ENCODE results near the gene PSME1.

GRCh38 chr14:24167469-24168114 is 31.6 kb downstream of the PSME1 start:
- TF ChIP-seq GABPA (IDR thresholded peaks at IDR 0.05; ENCODE audit: low read depth) (no peak), CTCF (IDR thresholded peaks at IDR 0.05; ENCODE audit: insufficient read depth, low read length) (no peak), POLR2AphosphoS5 (IDR thresholded peaks at IDR 0.05; ENCODE audit: low read depth) (no peak)
